Epithelial cell of esophagus (primary cell): Measurements from ENCODE around the gene HBE1.
"Not testable (repeated sequence)": the region's sequence is repeated elsewhere in the genome, so short reads cannot be mapped to it uniquely, and the experiment has no call there.

Source experiments
- DNase-seq: peaks from one replicate; pipeline ENCODE4 v3.0.0; 2010; ENCODE audit warnings: low read depth
- H3K4me3 ChIP-seq: 2 replicates; pipeline ENCODE4 v1.5.1; 2011; ENCODE audit warnings: mild to moderate bottlenecking, low read length, control low read depth
- TF ChIP-seq, protein P1 (sequence below): IDR thresholded peaks from 2 replicates; pipeline ENCODE4 v1.5.1; 2011; ENCODE audit warnings: low read depth, mild to moderate bottlenecking, low read length, control low read depth, inconsistent platforms; ENCODE audit not compliant: insufficient read depth; ENCODE audit errors: missing control alignments

Gene HBE1

DNA sequence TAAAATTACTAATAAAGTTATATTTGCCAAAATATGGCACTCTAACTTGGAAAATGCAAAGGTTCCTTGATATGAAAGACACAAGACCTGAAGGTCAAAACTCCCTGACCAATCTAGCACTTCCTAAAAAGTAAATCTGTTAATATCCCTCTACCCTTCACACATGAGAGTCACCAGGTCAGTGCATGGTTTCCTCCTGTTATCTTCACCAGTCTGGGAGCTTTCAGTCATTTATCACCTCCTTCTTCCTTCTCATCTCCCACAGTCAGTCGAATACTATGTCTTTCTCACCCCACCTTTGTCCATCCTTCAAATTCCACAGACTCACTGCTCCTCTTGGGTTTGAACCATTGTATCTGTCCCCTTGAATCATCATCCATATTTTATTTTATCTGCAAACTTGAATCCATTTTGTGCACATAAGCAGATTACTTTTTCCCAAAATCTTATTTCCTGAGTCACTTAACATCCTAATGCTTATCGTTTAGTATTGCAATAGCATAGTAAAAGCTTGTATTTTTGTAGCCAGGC lies 2.6 kb downstream of the HBE1 start:
- TF ChIP-seq, protein P1, sequence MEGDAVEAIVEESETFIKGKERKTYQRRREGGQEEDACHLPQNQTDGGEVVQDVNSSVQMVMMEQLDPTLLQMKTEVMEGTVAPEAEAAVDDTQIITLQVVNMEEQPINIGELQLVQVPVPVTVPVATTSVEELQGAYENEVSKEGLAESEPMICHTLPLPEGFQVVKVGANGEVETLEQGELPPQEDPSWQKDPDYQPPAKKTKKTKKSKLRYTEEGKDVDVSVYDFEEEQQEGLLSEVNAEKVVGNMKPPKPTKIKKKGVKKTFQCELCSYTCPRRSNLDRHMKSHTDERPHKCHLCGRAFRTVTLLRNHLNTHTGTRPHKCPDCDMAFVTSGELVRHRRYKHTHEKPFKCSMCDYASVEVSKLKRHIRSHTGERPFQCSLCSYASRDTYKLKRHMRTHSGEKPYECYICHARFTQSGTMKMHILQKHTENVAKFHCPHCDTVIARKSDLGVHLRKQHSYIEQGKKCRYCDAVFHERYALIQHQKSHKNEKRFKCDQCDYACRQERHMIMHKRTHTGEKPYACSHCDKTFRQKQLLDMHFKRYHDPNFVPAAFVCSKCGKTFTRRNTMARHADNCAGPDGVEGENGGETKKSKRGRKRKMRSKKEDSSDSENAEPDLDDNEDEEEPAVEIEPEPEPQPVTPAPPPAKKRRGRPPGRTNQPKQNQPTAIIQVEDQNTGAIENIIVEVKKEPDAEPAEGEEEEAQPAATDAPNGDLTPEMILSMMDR: no peak
- H3K4me3 ChIP-seq: no peak overlapping the region
- DNase-seq: no peak

DNA sequence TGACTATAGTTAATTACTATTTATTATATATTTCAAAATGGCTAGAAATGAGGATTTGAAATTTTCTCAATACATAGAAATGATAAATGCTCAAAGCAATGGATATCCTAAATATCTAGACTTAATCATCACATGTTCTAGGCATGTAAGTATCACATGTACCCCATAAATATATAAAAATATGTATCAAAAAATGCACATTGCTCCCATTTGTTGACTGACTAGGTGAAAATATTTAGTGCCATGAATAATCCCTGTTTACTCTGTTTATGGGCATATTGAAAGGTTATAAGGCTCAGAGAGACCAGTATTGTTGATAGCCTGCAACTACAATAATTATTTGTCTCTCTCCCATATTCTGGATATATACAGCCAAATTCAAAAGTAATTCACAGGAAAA lies 3.1 kb downstream of the HBE1 start:
- TF ChIP-seq, protein P1: no peak
- no peak overlapping the region for H3K4me3 ChIP-seq

DNA sequence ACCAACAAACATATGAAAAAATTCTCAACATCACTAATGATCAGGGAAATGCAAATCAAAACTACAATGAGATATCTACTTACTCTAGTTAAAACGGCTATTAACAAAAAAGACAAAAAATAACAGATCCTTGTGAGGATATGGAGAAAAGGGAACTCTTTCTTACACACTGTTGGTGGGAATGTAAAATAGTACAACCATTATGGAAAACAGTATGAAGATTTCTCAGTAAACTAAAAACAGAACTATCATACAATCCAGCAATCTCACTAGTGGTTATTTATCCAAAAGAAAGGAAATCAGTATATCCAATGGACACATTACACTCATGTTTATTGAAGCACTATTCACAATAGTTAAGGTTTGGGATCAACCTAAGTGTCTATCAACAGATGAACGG lies 3.9 kb downstream of the HBE1 start:
- no peak for DNase-seq
- no peak overlapping the region for H3K4me3 ChIP-seq
- TF ChIP-seq, protein P1: no peak

More for the DNA sequence above, 3.1 kb downstream of the HBE1 start:
- no peak for DNase-seq

DNA sequence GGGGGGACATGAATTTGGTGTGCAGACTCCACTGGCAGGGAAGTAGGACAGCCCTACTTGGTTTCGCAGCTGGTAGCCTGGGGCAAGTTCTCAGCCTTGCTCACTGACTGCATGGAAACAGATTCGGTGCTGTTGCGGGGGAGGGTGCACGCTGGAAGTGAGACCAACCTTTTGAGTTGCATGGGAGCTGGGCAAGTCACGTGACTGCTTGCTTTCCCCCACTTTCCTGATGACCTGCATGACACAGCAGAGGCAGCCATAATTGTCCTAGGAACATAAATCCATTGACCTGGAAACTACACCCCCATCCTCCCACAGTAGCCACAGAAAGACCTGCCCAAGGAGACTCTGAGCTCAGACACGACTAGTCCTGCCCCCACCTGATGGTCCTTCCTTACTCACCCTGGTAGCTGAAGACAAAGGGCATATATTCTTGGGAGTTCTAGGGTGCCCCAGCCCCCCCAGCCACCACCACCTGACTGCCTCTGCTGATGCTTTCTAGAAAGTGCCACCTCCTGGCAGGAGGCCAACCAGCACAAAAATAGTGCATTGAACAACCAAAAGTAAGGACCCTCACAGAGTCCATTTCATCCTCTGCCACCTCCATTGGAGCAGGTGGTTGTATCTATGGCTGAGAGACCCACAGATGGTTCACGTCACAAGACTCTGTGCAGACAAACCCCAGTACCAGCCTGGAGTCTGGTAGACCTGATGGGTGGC lies 11.0 kb downstream of the HBE1 start:
- TF ChIP-seq, protein P1: no peak
- DNase-seq: peak; percentile 33
- no peak overlapping the region for H3K4me3 ChIP-seq

DNA sequence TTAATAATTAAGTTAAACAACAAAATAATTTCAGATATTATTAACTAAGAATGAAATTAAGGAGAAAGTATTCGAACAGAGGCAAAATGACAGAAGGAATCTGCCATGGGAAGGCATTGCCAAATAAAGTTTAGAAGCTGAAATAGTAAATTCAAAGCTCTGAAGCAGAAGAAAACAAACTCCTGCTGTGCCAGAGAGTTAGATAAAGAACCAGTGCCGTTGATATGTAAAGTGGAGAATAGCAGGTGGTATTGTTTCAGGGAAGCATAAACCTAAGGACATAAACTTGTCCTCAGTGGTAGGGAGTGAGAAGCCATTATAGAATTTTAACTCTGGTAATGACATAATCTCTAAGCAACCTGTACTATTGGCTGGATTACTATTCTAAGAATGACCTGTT lies 12.4 kb downstream of the HBE1 start:
- H3K4me3 ChIP-seq: no peak overlapping the region
- DNase-seq: no peak
- TF ChIP-seq, protein P1: no peak

DNA sequence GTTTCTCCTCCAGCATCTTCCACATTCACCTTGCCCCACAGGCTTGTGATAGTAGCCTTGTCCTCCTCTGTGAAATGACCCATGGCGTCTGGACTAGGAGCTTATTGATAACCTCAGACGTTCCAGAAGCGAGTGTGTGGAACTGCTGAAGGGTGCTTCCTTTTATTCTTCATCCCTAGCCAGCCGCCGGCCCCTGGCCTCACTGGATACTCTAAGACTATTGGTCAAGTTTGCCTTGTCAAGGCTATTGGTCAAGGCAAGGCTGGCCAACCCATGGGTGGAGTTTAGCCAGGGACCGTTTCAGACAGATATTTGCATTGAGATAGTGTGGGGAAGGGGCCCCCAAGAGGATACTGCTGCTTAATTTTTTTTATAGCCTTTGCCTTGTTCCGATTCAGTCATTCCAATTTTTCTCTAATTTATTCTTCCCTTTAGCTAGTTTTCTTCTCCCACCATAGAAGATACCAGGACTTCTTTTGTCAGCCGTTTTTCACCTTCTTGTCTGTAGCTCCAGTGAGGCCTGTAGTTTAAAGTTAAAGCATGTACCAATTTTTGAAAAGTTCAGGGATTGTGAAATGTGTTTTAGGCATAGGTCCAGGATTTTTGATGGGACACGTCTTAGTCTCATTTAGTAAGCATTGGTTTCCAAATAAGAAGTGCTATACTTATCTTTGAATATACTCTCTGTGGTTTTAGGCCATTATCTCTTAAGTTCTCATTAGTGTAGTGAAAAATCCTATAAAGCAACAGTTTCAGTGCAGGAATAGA lies 14.9 kb downstream of the HBE1 start, which contains the start of gene HBG2:
Gene HBG2 (minus strand): TSS at position 136 of the 768 bp plus-strand sequence. CDS start 53 bp downstream, at position 83.
- not testable (repeated sequence) for DNase-seq, H3K4me3 ChIP-seq

DNA sequence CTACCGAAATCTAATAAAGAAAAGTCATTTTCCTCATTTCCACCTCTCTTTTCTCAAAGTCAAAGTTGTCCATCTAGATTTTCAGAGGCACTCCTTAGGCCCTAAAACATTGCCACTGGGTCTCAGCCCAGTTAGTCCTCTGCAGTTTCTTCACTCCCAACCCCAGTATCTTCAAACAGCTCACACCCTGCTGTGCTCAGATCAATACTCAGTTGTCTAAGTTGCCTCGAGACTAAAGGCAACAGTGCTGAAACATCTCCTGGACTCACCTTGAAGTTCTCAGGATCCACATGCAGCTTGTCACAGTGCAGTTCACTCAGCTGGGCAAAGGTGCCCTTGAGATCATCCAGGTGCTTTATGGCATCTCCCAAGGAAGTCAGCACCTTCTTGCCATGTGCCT lies 15.7 kb downstream of the HBE1 start:
- H3K4me3 ChIP-seq, DNase-seq: not testable (repeated sequence)

DNA sequence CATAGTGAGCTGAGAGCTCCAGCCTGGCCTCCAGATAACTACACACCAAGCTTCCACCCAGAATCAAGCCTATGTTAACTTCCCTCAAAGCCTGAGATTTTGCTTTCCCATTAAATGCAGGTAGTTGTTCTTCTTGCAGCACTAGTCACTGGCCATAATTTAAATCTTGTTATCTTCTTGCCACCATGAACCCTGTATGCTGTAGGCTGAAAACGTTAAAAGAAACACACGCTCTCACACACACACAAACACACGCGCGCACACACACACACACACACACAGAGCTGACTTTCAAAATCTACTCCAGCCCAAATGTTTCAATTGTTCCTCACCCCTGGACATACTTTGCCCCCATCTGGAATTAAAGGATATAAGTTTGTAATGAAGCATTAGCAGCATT lies 16.3 kb downstream of the HBE1 start:
- H3K4me3 ChIP-seq, DNase-seq: not testable (repeated sequence)
